Ovary (tissue), 3 donors: ENCODE data around the gene TP53BP1.

Experiments
- CTCF ChIP-seq, 3 donors: fragments of 450-650 bp in 2 of 3; fragments of 200-600 bp in 1 of 3; IDR thresholded peaks; one replicate each; pipeline versions ENCODE4 v1.5.1 to v1.8.0; 2016 to 2022; ENCODE audit warnings: antibody characterized with exemption in 3 of 3, mild to moderate bottlenecking in 1 of 3
- POLR2A ChIP-seq: fragments of 450-650 bp; IDR thresholded peaks from one replicate; pipeline ENCODE4 v1.6.1; 2017; ENCODE audit warnings: antibody characterized with exemption, mild to moderate bottlenecking, moderate library complexity
- donor health status: DM: no; HTN: no; CAD: no.

- TF ChIP-seq POLR2A = no peak
- no peak for TF ChIP-seq CTCF (IDR thresholded peaks at IDR 0.05)
Measured at GRCh38 chr15:43406808-43407207, 86.1 kb downstream of the TP53BP1 start.
